Endodermal cell (in vitro differentiated cells): ENCODE measurements around the gene FAT2. TPM values are rescaled to one million over a fixed set of nuclear protein-coding genes. Genes with fewer than 3 reads are reported as not detected.
"Not testable (repeated sequence)": the region's sequence is repeated elsewhere in the genome, so short reads cannot be mapped to it uniquely, and the experiment has no call there.

Source experiments
- DNase-seq: peaks from one replicate; pipeline ENCODE4 v3.0.0-alpha.2; 2017
- H3K27ac ChIP-seq: 2 replicates; pipeline ENCODE4 v1.5.1; 2013; ENCODE audit warnings: mild to moderate bottlenecking, low read depth, low read length, moderate library complexity
- H3K27me3 ChIP-seq: 2 replicates; pipeline ENCODE4 v1.6.1; 2013; ENCODE audit warnings: mild to moderate bottlenecking, low read length, moderate library complexity; ENCODE audit not compliant: insufficient read depth, control insufficient read depth, poor library complexity, severe bottlenecking
- H3K36me3 ChIP-seq: 2 replicates; pipeline ENCODE4 v1.7.0; 2013; ENCODE audit warnings: mild to moderate bottlenecking, low read length, moderate library complexity; ENCODE audit not compliant: control insufficient read depth, insufficient read depth
- H3K4me1 ChIP-seq: one replicate; pipeline ENCODE4 v1.7.0; 2013; ENCODE audit warnings: low read length; ENCODE audit not compliant: control insufficient read depth, insufficient read depth
- H3K4me3 ChIP-seq: 2 replicates; pipeline ENCODE4 v1.5.1; 2013; ENCODE audit warnings: mild to moderate bottlenecking, low read length, moderate library complexity
- H3K9ac ChIP-seq: 2 replicates; pipeline ENCODE4 v1.6.1; 2013; ENCODE audit warnings: mild to moderate bottlenecking, low read length, moderate library complexity; ENCODE audit not compliant: poor library complexity, severe bottlenecking; ENCODE audit errors: extremely low read depth
- H3K9me3 ChIP-seq: 2 replicates; pipeline ENCODE4 v1.6.1; 2013; ENCODE audit warnings: mild to moderate bottlenecking, low read length, moderate library complexity; ENCODE audit not compliant: control insufficient read depth
- H3K27ac Mint-ChIP-seq: 2 replicates; pipeline ENCODE4 v1.8.0; 2020; ENCODE audit warnings: mixed read lengths
- H3K27me3 Mint-ChIP-seq: 2 replicates; pipeline ENCODE4 v1.8.0; 2021; ENCODE audit warnings: mild to moderate bottlenecking, mixed read lengths; ENCODE audit not compliant: insufficient read depth
- H3K36me3 Mint-ChIP-seq: 2 replicates; pipeline ENCODE4 v1.8.0; 2020; ENCODE audit warnings: low read depth, mixed read lengths
- H3K4me1 Mint-ChIP-seq: 2 replicates; pipeline ENCODE4 v1.8.0; 2020; ENCODE audit warnings: mixed read lengths
- H3K4me3 Mint-ChIP-seq: 2 replicates; pipeline ENCODE4 v1.8.0; 2020; ENCODE audit warnings: mild to moderate bottlenecking, moderate library complexity, mixed read lengths
- H3K9me3 Mint-ChIP-seq: 2 replicates; pipeline ENCODE4 v1.8.0; 2020; ENCODE audit warnings: mild to moderate bottlenecking, mixed read lengths
- CTCF ChIP-seq: fragments of 200-600 bp; sonication (generic); conservative IDR thresholded peaks from 2 replicates; pipeline ENCODE4 v1.5.0; 2021; ENCODE audit warnings: antibody characterized with exemption, mild to moderate bottlenecking
- WGBS, 2 experiments: methylation state at CpG; one replicate each; pipeline versions ENCODE4 v1.1.5 to v1.1.7; 2013; ENCODE audit warnings: missing lambda C conversion rate in 2 of 2, mixed read lengths in 1 of 2; ENCODE audit not compliant: insufficient coverage in 1 of 2, insufficient read length in 1 of 2; 5-methylcytosine and 5-hydroxymethylcytosine counted together
- total RNA-seq, 2 donors: library from RNA; stranded (reverse); fragmentation: NEBNext Ultra II Directional in 1 of 2; extraction: Animal tissue kit (Norgen Biotek cat#: 25700) in 1 of 2; gene quantifications; 2 replicates in 1 of 2; 3 replicates in 1 of 2; pipeline ENCODE4 v1.2.1, GENCODE V29; 2021

The FAT2 gene
- total RNA-seq, 2 donors from 2014 or later = 0.18 TPM; not detected in 1

GRCh38 chr5:151580858-151581257 lies 10.3 kb downstream of the FAT2 start:
- no peaks in the 10 kb centered on the region for H3K36me3 ChIP-seq
- WGBS, 2 experiments = 80 to 82% methylated on average over 4 to 6 of the region's 6 CpGs
- peak; percentile 50 for TF ChIP-seq CTCF

GRCh38 chr5:151580239-151580638 lies 10.9 kb downstream of the FAT2 start:
- Mint-ChIP-seq H3K27me3 (no peaks in the 10 kb centered on the region), H3K4me3 (no peak overlapping the region), H3K4me1 (peaks cover 2% of the 10 kb centered on the region), H3K9me3 (no peaks in the 10 kb centered on the region), H3K36me3 (no peaks in the 10 kb centered on the region), H3K27ac (no peak overlapping the region)
- Histone ChIP-seq H3K9ac (no peak overlapping the region), H3K9me3 (no peaks in the 10 kb centered on the region), H3K36me3 (no peaks in the 10 kb centered on the region), H3K27ac (no peak overlapping the region), H3K4me3 (no peak overlapping the region), H3K4me1 (no peaks in the 10 kb centered on the region), H3K27me3 (no peaks in the 10 kb centered on the region)
- WGBS, 2 experiments = 95 to 97% methylated on average over 9 of the region's 9 CpGs
- no peak for DNase-seq
- no peak for TF ChIP-seq CTCF

More at GRCh38 chr5:151580858-151581257, 10.3 kb downstream of the FAT2 start:
- H3K27me3 ChIP-seq = no peaks in the 10 kb centered on the region
- H3K27me3 Mint-ChIP-seq = no peaks in the 10 kb centered on the region
- H3K4me3 ChIP-seq = no peak overlapping the region
- no peaks in the 10 kb centered on the region for H3K9me3 Mint-ChIP-seq
- DNase-seq = peak; percentile 77
- no peaks in the 10 kb centered on the region for H3K36me3 Mint-ChIP-seq
- no peak overlapping the region for H3K27ac ChIP-seq
- no peaks in the 10 kb centered on the region for H3K4me1 ChIP-seq
- H3K4me1 Mint-ChIP-seq = peaks cover 2% of the 10 kb centered on the region
- H3K9me3 ChIP-seq = no peaks in the 10 kb centered on the region
- H3K27ac Mint-ChIP-seq = no peak overlapping the region
- no peak overlapping the region for H3K4me3 Mint-ChIP-seq
- H3K9ac ChIP-seq = no peak overlapping the region

GRCh38 chr5:151579146-151579545 lies 12.0 kb downstream of the FAT2 start:
- not testable (repeated sequence) for H3K4me3 ChIP-seq, H3K9me3 Mint-ChIP-seq, H3K27me3 Mint-ChIP-seq, H3K27ac ChIP-seq, H3K36me3 Mint-ChIP-seq, H3K9me3 ChIP-seq, H3K9ac ChIP-seq, H3K27ac Mint-ChIP-seq, H3K4me1 Mint-ChIP-seq, H3K4me1 ChIP-seq, H3K4me3 Mint-ChIP-seq, H3K27me3 ChIP-seq, DNase-seq, H3K36me3 ChIP-seq
- no CpG with 5 or more reads among the region's 1 CpG for WGBS, 2 experiments
